ENCODE results near the gene NRG2.

The NRG2 gene

GRCh38 chr5:139910036-139910435, 133.1 kb downstream of the NRG2 start:
- no peak for DNase-seq (ENCODE audit: low read depth in 4 of 4, low spot score in 1 of 4)

DNA sequence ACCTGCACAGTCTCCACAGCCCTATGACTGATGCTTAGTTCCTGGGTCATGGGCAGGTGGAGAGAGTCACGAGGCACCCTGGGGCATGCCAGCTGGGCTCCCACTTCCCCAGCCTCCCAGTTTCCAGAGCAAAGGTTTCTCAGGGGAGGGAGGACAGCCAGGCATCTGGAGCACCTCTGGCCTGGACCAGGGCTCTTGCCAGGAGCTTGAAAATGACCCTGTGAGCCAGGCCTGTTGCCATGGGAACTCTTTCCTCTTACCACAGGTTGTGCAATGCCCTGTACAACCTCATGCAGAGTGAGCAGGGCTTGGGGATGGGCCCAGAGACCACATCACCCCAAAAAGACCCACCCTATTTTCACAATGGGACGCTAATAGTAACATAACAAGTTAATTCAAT, 134.3 kb downstream of the NRG2 start:
- no peak for DNase-seq (ENCODE audit: low read depth in 4 of 4, low spot score in 1 of 4)

DNA sequence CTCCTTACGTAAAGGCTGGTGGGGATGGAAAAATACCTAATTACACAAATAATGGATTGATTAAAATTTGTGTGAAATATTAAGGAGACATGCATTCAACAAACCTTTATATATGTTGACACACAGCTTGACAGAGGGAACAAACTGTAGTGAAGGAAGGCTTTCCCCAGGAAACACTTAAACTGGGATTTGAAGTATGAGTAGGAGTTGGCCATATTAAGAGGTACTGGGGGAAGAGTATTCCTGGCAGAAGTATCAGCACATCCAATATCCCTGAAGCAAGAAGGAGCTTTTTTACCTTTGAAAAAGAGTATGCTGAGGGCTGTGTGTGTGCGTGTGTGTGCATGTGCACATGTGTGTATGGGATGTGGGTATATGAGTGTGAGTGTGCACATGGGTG, 136.4 kb downstream of the NRG2 start:
- DNase-seq (ENCODE audit: low read depth in 4 of 4, low spot score in 1 of 4): no peak

DNA sequence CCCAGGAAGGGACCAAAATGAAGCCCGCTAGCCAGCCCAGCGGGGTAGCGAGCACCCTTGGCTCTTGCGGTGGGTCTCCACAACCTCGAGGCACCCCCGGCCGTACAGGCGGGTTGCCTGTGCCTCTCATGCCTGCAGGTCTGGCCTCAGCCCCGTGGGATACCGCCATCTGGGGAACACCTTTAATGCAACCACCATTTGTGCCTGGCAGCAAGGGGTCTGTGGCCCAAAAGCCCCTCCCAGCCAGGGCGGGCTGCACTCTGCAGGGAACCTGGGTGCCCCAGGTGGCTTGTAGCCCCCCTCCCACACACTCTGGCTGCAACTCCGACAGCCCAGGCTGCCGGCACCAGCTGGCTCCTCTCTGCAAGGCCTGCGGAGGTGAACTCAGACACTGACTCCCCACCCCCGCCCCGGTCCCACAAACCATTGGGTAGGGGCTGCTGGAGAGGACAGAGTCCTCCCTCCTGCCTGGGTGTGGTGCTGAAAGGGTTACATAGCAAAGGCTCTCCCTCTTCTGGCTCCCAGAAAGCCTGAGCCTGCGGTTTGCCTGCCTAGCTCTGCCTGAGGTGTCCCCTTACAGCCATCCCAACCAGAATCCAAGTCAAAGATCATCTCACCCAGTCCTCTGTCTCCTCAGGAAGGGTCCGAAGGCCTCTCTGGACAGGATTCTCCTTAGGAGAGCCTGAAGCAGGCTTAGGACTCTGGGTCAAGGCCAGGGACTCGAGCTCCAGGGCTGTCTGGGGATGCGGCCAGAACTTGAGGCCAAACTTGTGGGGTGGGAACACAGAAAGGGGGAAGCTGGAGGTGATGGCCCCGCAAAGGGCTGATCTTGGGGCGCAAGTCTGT, 138.1 kb downstream of the NRG2 start:
- DNase-seq (ENCODE audit: low read depth in 4 of 4, low spot score in 1 of 4): no peak

- DNase-seq (ENCODE audit: low read depth in 4 of 4, low spot score in 1 of 4): no peak
Measured at GRCh38 chr5:139904566-139904815, 138.6 kb downstream of the NRG2 start.

GRCh38 chr5:139903795-139904565, 139.1 kb downstream of the NRG2 start:
- DNase-seq (ENCODE audit: low read depth in 4 of 4, low spot score in 1 of 4): peak in 1 of 4 experiments; percentile 5

DNA sequence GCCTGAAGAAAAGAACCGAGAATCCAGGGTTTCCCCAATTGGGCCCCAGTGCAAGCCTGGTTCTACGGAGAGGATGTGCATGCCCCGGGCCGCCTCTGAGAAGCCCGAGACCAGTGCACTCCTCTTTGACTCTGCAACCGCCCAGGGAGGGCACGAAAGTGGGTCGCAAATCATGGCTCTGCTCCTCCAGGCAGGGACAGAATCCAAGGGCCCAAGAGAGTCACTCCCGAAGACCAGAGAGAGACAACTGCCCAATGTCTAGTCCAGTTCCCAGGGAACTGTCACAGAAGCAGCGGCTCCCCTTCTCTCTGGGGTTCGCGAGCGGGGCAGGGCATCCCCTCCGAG, 139.7 kb downstream of the NRG2 start:
- no peak for DNase-seq (ENCODE audit: low read depth in 4 of 4, low spot score in 1 of 4)

DNA sequence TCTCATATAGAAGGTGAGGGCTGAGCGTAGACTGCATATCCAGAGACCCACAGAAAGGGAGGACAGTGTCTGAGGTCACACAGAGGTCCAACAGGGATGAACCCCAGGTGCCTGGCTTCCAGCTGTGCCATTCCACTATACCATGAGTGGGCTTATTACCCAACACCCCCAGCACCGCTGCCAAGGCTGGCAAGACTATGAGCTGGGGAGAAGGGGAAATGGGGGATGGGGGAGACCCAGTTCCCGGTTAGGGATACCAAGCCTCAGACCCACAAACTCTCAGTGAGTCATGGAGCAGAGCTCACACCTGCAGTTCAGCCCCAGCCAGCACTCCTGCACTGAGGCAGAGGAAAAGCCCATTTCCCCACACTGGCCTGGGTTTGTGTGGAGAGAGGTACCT, 141.1 kb downstream of the NRG2 start:
- no peak for DNase-seq (ENCODE audit: low read depth in 4 of 4, low spot score in 1 of 4)

- DNase-seq (ENCODE audit: low read depth in 4 of 4, low spot score in 1 of 4): no peak
Measured at GRCh38 chr5:139901251-139901575, 141.9 kb downstream of the NRG2 start.

GRCh38 chr5:139900546-139901250, 142.4 kb downstream of the NRG2 start:
- DNase-seq (ENCODE audit: low read depth in 4 of 4, low spot score in 1 of 4): no peak

DNA sequence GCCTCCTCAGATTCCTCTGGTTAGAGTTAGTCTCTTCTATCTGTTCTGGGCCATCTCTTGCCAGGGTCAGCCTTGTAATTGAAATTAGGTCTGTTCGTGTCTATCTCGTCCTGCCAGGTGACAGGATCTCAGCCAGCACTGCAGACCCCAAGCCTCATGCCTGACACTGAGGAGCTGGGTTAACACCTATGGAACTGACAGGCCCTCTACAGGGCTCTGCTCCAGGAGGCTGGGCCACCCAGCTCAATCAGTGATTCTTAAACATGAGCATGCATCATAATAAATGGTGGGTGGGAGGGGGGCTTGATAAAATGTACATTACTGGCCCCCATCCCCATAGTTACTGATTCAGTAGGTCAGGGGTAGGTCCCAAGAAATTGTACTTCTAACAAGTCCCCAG, 144.1 kb downstream of the NRG2 start:
- no peak for DNase-seq (ENCODE audit: low read depth in 4 of 4, low spot score in 1 of 4)

DNA sequence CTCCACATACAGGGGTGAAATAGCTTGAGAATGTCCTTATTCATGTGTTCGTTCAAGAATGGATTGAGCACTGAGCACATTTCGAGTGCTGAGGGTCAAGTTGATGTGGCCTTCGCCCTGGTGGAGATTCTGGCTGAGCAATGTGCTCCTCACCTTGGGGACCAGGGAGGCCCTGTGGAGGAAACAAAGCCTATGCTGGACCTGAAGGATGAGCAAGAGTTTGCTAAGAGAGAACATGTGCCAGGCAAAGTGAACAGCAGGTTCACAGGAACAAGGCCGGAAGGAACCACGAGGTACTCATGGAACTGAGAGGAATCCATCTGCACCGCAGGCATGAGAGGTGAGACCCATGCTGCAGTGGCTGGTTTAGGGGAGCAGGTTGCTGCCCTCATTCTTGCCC, 145.1 kb downstream of the NRG2 start:
- no peak for DNase-seq (ENCODE audit: low read depth in 4 of 4, low spot score in 1 of 4)

GRCh38 chr5:139897342-139897741, 145.8 kb downstream of the NRG2 start:
- DNase-seq (ENCODE audit: low read depth in 4 of 4, low spot score in 1 of 4): no peak

DNA sequence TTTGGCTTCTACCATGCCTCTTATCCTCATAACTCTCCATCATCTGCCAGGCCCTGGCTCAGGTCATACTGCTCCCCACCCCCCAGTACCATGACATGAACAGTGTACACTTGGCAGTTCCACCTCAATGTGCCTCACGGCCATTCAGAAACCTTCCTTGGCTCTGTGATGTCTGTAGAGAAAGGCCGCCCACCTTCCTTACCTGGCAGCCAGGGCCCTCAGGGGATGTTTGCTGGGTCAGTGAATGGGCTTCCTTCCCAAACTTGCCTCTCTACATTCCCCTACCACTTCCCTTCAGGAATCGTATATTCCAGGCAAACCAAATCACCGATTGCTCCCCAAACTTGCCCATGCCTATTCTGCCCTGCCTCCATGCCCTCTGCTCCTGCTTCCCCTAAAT, 146.4 kb downstream of the NRG2 start:
- DNase-seq (ENCODE audit: low read depth in 4 of 4, low spot score in 1 of 4): no peak

GRCh38 chr5:139895647-139896046, 147.5 kb downstream of the NRG2 start:
- no peak for DNase-seq (ENCODE audit: low read depth in 4 of 4, low spot score in 1 of 4)

GRCh38 chr5:139895046-139895445, 148.1 kb downstream of the NRG2 start:
- DNase-seq (ENCODE audit: low read depth in 4 of 4, low spot score in 1 of 4): no peak

DNA sequence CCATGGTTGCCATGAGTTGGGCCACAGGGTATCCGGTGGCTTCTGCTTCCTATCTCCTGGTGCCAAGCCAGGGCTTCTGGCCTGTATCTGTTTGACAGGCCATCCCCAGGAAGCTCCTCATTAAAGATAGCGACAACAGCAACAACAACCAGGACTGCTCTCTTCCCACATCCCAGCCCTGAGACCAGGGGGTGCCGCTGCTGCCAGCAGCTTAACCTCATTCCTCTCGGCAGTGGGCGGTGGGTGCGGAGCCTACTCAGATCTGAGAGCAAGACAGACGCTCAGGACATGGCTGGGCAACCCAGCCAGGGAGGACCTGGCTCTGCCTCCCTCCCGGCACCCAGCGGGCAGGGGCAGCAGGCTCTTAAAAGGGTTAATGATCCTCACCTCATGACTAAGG, 149.2 kb downstream of the NRG2 start:
- no peak for DNase-seq (ENCODE audit: low read depth in 4 of 4, low spot score in 1 of 4)

GRCh38 chr5:139889410-139889809, 153.7 kb downstream of the NRG2 start:
- DNase-seq (ENCODE audit: low read depth in 4 of 4, low spot score in 1 of 4): no peak

GRCh38 chr5:139888370-139888769, 154.7 kb downstream of the NRG2 start:
- no peak for DNase-seq (ENCODE audit: low read depth in 4 of 4, low spot score in 1 of 4)

GRCh38 chr5:139886213-139886612, 156.9 kb downstream of the NRG2 start:
- no peak for DNase-seq (ENCODE audit: low read depth in 4 of 4, low spot score in 1 of 4)

GRCh38 chr5:139885857-139886208, 157.3 kb downstream of the NRG2 start:
- DNase-seq (ENCODE audit: low read depth in 4 of 4, low spot score in 1 of 4): no peak

DNA sequence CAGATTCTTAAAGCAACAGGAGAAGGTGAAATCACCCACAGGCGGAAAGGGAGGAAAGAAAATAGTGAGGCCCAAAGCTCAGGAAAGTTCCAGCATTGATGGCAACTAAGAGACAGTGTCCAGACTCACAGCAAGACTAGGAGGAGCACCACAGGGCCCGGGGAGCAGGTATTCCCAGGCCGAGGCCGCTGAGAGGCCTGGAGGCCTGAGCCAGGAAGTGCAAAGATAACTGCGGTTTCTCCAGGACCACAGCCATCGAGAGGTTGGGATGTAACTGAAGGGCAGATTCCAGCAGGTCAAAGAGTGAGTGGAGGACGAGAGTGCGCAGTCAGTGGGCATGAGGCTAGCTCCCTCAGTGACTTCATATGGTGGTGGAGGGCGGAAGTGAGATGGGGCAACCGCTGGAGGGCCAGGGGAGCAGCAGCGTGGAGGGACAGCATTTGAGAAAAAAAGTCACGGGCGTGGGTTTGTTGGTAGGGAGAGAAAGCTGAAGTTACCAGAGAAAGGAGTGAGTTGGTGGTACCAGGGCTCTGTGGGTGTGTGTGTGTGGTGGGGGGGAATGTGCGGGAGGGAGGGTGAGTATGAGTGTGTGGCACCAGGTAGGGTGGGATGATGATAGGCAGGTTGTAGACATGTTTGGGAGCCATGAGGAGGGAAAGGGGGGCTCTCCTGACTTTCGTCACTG, 157.8 kb downstream of the NRG2 start:
- DNase-seq (ENCODE audit: low read depth in 4 of 4, low spot score in 1 of 4): no peak

All from stimulated activated CD4-positive, alpha-beta T cell treated with anti-CD3 and anti-CD28 coated beads, Interleukin-1b, Interleukin-23, amount 100 ng/mL, for 24 hours (primary cell).